PFSK-1 (cell line): ENCODE data around the gene PRDX1.

ENCODE experiments used
- FOXP2 ChIP-seq: optimal IDR thresholded peaks from 2 replicates; pipeline ENCODE3; 2011; ENCODE audit warnings: borderline replicate concordance, control low read depth, inconsistent platforms; ENCODE audit not compliant: insufficient read depth; ENCODE audit errors: extremely low read length, extremely low read depth
- POLR2AphosphoS5 ChIP-seq: IDR thresholded peaks from 2 replicates; pipeline ENCODE4 v1.6.1; 2012; ENCODE audit warnings: low read depth, mild to moderate bottlenecking, control low read depth, low read length, moderate library complexity
- REST ChIP-seq, 2 experiments: IDR thresholded peaks; 2 replicates each; pipeline versions ENCODE4 v1.6.1 to v1.8.0; 2011 to 2012; ENCODE audit warnings: low read depth in 2 of 2, low read length in 2 of 2, control low read depth in 1 of 2, inconsistent platforms in 1 of 2, mild to moderate bottlenecking in 1 of 2, moderate library complexity in 1 of 2; ENCODE audit not compliant: insufficient read depth in 1 of 2
- SIN3A ChIP-seq: IDR thresholded peaks from 2 replicates; pipeline ENCODE4 v1.6.1; 2012; ENCODE audit warnings: mild to moderate bottlenecking, low read length, moderate library complexity, borderline replicate concordance; ENCODE audit not compliant: insufficient read depth
- TAF1 ChIP-seq: IDR thresholded peaks from 2 replicates; pipeline ENCODE4 v1.6.1; 2012; ENCODE audit warnings: low read length, control low read depth, borderline replicate concordance; ENCODE audit not compliant: insufficient read depth

PRDX1 gene

GRCh38 chr1:45488666-45489377 is 32.9 kb downstream of the PRDX1 start:
- no peak for TF ChIP-seq SIN3A
- TF ChIP-seq POLR2AphosphoS5, result no peak

GRCh38 chr1:45485949-45486348 is 35.7 kb downstream of the PRDX1 start:
- TF ChIP-seq SIN3A (no peak), TAF1 (no peak), POLR2AphosphoS5 (no peak), REST (IDR thresholded peaks at IDR 0.05; ENCODE audit: insufficient read depth in 1 of 2, low read depth in 2 of 2, low read length in 2 of 2) (no peak), FOXP2 (no peak)

- TF ChIP-seq REST (IDR thresholded peaks at IDR 0.05; ENCODE audit: insufficient read depth in 1 of 2, low read depth in 2 of 2, low read length in 2 of 2), result no peak
- TF ChIP-seq POLR2AphosphoS5, result no peak
- TF ChIP-seq FOXP2, result no peak
- no peak for TF ChIP-seq TAF1
- no peak for TF ChIP-seq SIN3A
Observed at GRCh38 chr1:45479039-45479748, 42.5 kb downstream of the PRDX1 start.

GRCh38 chr1:45478121-45478814 is 43.4 kb downstream of the PRDX1 start:
- no peak for TF ChIP-seq SIN3A
- no peak for TF ChIP-seq FOXP2
- no peak for TF ChIP-seq REST (IDR thresholded peaks at IDR 0.05; ENCODE audit: insufficient read depth in 1 of 2, low read depth in 2 of 2, low read length in 2 of 2)
- TF ChIP-seq POLR2AphosphoS5, result no peak
- TF ChIP-seq TAF1, result no peak

GRCh38 chr1:45477646-45478045 is 44.0 kb downstream of the PRDX1 start:
- no peak for TF ChIP-seq SIN3A
- TF ChIP-seq TAF1, result no peak
- TF ChIP-seq FOXP2, result no peak

- TF ChIP-seq POLR2AphosphoS5 (no peak), REST (IDR thresholded peaks at IDR 0.05; ENCODE audit: insufficient read depth in 1 of 2, low read depth in 2 of 2, low read length in 2 of 2) (no peak), SIN3A (no peak), TAF1 (no peak), FOXP2 (no peak)
Observed at GRCh38 chr1:45473302-45473701, 48.4 kb downstream of the PRDX1 start.
